Erythroblast (primary cell): ENCODE measurements around the gene ALDH4A1.

Experiments
- GATA1 ChIP-seq: IDR thresholded peaks from 2 replicates; pipeline ENCODE4 v1.6.1; 2011; ENCODE audit warnings: low read depth, mild to moderate bottlenecking, control low read depth, low read length, moderate library complexity
- POLR2A ChIP-seq: IDR thresholded peaks from 2 replicates; pipeline ENCODE4 v1.6.1; 2011; ENCODE audit warnings: mild to moderate bottlenecking, low read length

GRCh38 chr1:18908911-18909771, 6.8 kb upstream of the ALDH4A1 start:
- TF ChIP-seq POLR2A = no peak
- TF ChIP-seq GATA1 = no peak
